HG03039 (cell line): ENCODE measurements around the gene POLR3E.
"Not testable (repeated sequence)": the region's sequence is repeated elsewhere in the genome, so short reads cannot be mapped to it uniquely, and the experiment has no call there.

Source experiments
- ATAC-seq: cut with Tn5 transposase; IDR thresholded peaks from one replicate; pipeline ENCODE4 v1.9.1; 2021; ENCODE audit warnings: mild to moderate bottlenecking, moderate library complexity; ENCODE audit not compliant: unreplicated experiment

The POLR3E gene

GRCh38 chr16:22333457-22333994 is 36.3 kb downstream of the POLR3E start:
- no peak for ATAC-seq

GRCh38 chr16:22335668-22336246 is 38.5 kb downstream of the POLR3E start:
- no peak for ATAC-seq

- ATAC-seq = no peak
Measured at GRCh38 chr16:22336581-22336980, 39.4 kb downstream of the POLR3E start.

GRCh38 chr16:22337045-22337444 is 39.8 kb downstream of the POLR3E start:
- ATAC-seq = no peak

- no peak for ATAC-seq
Measured at GRCh38 chr16:22337849-22338635, 40.8 kb downstream of the POLR3E start.

- ATAC-seq = no peak
Measured at GRCh38 chr16:22340945-22341344, 43.7 kb downstream of the POLR3E start.

- no peak for ATAC-seq
Measured at GRCh38 chr16:22342082-22342481, 44.9 kb downstream of the POLR3E start.

GRCh38 chr16:22346483-22346882 is 49.3 kb downstream of the POLR3E start:
- no peak for ATAC-seq

GRCh38 chr16:22347100-22347820 is 50.1 kb downstream of the POLR3E start:
- no peak for ATAC-seq

- no peak for ATAC-seq
Measured at GRCh38 chr16:22348291-22348690, 51.1 kb downstream of the POLR3E start.

- not testable (repeated sequence) for ATAC-seq
Measured at GRCh38 chr16:22351017-22351416, 53.8 kb downstream of the POLR3E start.

GRCh38 chr16:22352140-22352539 is 54.9 kb downstream of the POLR3E start:
- ATAC-seq = no peak

GRCh38 chr16:22352723-22353122 is 55.5 kb downstream of the POLR3E start:
- ATAC-seq = no peak

- ATAC-seq = no peak
Measured at GRCh38 chr16:22353191-22353919, 56.1 kb downstream of the POLR3E start.

GRCh38 chr16:22353933-22354541 is 56.8 kb downstream of the POLR3E start:
- ATAC-seq = no peak

GRCh38 chr16:22355487-22355908 is 58.3 kb downstream of the POLR3E start:
- no peak for ATAC-seq

GRCh38 chr16:22356930-22357634 is 59.9 kb downstream of the POLR3E start:
- ATAC-seq = no peak

- no peak for ATAC-seq
Measured at GRCh38 chr16:22357635-22357971, 60.4 kb downstream of the POLR3E start.

GRCh38 chr16:22358000-22358399 is 60.8 kb downstream of the POLR3E start:
- no peak for ATAC-seq

- ATAC-seq = no peak
Measured at GRCh38 chr16:22359679-22360078, 62.5 kb downstream of the POLR3E start.
